HepG2 (cell line): Measurements from ENCODE around the gene MDP1. TPM values are rescaled to one million over a fixed set of nuclear protein-coding genes. Genes with fewer than 3 reads are reported as not detected.

ENCODE experiments used
- ATF1 ChIP-seq: IDR thresholded peaks from 2 replicates; pipeline ENCODE4 v1.6.1; 2016; ENCODE audit warnings: mild to moderate bottlenecking, control low read depth
- ELF1 ChIP-seq: sonication (generic); formaldehyde crosslinking; IDR thresholded peaks from 2 replicates; pipeline ENCODE4 v1.4.0; 2020; ENCODE audit warnings: missing genetic modification reagents
- NFYB ChIP-seq: sonication (generic); formaldehyde crosslinking; IDR thresholded peaks from 2 replicates; pipeline ENCODE4 v1.4.0; 2020; ENCODE audit warnings: missing genetic modification reagents
- NFYC ChIP-seq: IDR thresholded peaks from 2 replicates; pipeline ENCODE4 v1.6.1; 2016; ENCODE audit warnings: missing genetic modification reagents, missing compliant biosample characterization
- NR2F1 ChIP-seq, 2 experiments: fragments of 450-650 bp in 1 of 2; formaldehyde crosslinking in 1 of 2; IDR thresholded peaks; 2 replicates each; pipeline versions ENCODE4 v1.5.0 to v1.6.1; 2016 to 2020; ENCODE audit warnings: mild to moderate bottlenecking in 1 of 2, missing compliant biosample characterization in 1 of 2, missing genetic modification reagents in 1 of 2, moderate library complexity in 1 of 2
- RARG ChIP-seq: sonication (generic); formaldehyde crosslinking; IDR thresholded peaks from 2 replicates; pipeline ENCODE4 v1.4.0; 2020; ENCODE audit warnings: low read depth, mild to moderate bottlenecking, missing genetic modification reagents
- SUZ12 ChIP-seq: fragments of 150-350 bp; IDR thresholded peaks from 2 replicates; pipeline ENCODE4 v1.6.1; 2014; ENCODE audit warnings: low read depth, low read length
- TP53 ChIP-seq: sonication (generic); formaldehyde crosslinking; conservative IDR thresholded peaks from 2 replicates; pipeline ENCODE4 v1.4.0; 2020; ENCODE audit warnings: missing genetic modification reagents
- ZFP37 ChIP-seq: sonication (generic); formaldehyde crosslinking; IDR thresholded peaks from 2 replicates; pipeline ENCODE4 v1.4.0; 2020; ENCODE audit warnings: missing genetic modification reagents, borderline replicate concordance
- ZNF143 ChIP-seq: sonication (generic); formaldehyde crosslinking; IDR thresholded peaks from 2 replicates; pipeline ENCODE4 v1.4.0; 2020; ENCODE audit warnings: missing genetic modification reagents
- ZSCAN29 ChIP-seq: sonication (generic); formaldehyde crosslinking; conservative IDR thresholded peaks from 2 replicates; pipeline ENCODE4 v1.4.0; 2020; ENCODE audit warnings: mild to moderate bottlenecking, missing genetic modification reagents
- ZSCAN31 ChIP-seq: sonication (generic); formaldehyde crosslinking; IDR thresholded peaks from 2 replicates; pipeline ENCODE4 v1.5.0; 2020; ENCODE audit warnings: low read depth, mild to moderate bottlenecking, missing genetic modification reagents
- polyA plus RNA-seq, 8 experiments: library from polyadenylated mRNA; depleted of rRNA in 3 of 8; stranded (reverse) in 7 of 8; unstranded in 1 of 8; fragments of >200 nt; fragmentation: Illumina TruSeq in 4 of 8; extraction: Trizol in 4 of 8; gene quantifications; 2 replicates each; pipeline versions ENCODE4 v1.2.1 to v1.2.3, GENCODE V29; 2011 to 2016; ENCODE audit warnings: low read depth in 4 of 8, missing spikeins in 1 of 8, mixed read lengths in 1 of 8; ENCODE audit not compliant: insufficient read depth in 1 of 8
- total RNA-seq, 5 experiments: library from RNA; depleted of rRNA; stranded (reverse); fragments of >200 nt; fragmentation: Illumina TruSeq; extraction: Trizol; gene quantifications; 2 replicates each; pipeline ENCODE4 v1.2.3, GENCODE V29; 2016; ENCODE audit warnings: low read depth in 1 of 5
- TF ChIP-seq, protein P1 (sequence below), 2 experiments: fragments of 450-650 bp in 1 of 2; sonication (generic) in 1 of 2; formaldehyde crosslinking in 1 of 2; IDR thresholded peaks; 2 replicates each; pipeline versions ENCODE4 v1.6.1 to v1.8.0; 2016 to 2022; ENCODE audit warnings: antibody characterized with exemption in 1 of 2, mild to moderate bottlenecking in 1 of 2, missing genetic modification reagents in 1 of 2
- TF ChIP-seq, protein P2 (sequence below): IDR thresholded peaks from 2 replicates; pipeline ENCODE4 v1.6.1; 2016
- TF ChIP-seq, protein P3 (sequence below): sonication (generic); formaldehyde crosslinking; IDR thresholded peaks from 2 replicates; pipeline ENCODE4 v1.4.0; 2020; ENCODE audit warnings: mild to moderate bottlenecking, missing genetic modification reagents
- TF ChIP-seq, protein P4 (sequence below): sonication (generic); formaldehyde crosslinking; IDR thresholded peaks from 2 replicates; pipeline ENCODE4 v1.8.0; 2022; ENCODE audit warnings: mild to moderate bottlenecking, missing genetic modification reagents, moderate library complexity

MDP1 gene
- total and polyA plus RNA-seq, 2 of the 13 experiments (the other 11 are each of a cell fraction or from before 2014, with no cell fraction given), result 44.1 to 48.7 TPM

DNA sequence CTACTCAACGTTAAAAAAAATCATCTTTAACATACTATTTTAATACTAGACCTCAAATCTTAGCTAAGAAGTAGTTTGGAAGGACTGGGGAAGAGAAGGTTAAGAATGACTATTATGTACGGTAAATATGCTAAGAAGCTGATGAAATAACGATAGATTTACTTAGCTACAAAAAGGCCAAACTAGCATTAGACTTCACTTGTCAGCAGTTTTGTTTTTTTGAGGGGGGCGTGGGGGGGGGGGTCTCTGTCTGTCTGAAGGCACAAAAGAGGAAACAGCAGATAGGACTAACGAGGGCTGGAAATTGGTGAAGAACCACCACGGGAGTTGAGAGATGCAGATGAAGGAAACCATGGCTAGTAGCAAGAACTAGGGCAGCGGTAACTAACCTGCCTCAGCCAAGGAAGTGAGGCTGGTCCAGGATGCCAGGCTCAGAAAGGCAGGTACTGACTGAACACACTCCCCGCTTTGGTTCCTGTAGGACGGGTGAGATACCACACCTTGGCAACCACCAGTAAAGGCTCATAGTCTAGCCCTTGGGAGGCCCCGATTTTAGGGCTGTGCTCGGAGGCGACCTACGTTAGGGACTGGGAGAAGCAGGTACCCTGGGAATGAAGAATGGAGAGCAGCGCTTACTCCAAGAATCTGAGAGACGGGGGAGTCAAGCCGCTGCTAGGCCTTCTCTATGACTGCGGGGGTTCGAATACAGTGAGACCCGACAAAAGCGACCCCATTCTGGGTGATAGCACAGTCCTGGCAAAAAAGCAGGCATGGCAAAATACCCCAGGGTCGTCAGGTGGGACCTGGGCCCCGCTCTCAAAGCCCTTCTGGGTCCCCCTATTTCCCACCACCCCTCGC, 15.6 kb upstream of the MDP1 start (continued):
- TF ChIP-seq, protein P1, sequence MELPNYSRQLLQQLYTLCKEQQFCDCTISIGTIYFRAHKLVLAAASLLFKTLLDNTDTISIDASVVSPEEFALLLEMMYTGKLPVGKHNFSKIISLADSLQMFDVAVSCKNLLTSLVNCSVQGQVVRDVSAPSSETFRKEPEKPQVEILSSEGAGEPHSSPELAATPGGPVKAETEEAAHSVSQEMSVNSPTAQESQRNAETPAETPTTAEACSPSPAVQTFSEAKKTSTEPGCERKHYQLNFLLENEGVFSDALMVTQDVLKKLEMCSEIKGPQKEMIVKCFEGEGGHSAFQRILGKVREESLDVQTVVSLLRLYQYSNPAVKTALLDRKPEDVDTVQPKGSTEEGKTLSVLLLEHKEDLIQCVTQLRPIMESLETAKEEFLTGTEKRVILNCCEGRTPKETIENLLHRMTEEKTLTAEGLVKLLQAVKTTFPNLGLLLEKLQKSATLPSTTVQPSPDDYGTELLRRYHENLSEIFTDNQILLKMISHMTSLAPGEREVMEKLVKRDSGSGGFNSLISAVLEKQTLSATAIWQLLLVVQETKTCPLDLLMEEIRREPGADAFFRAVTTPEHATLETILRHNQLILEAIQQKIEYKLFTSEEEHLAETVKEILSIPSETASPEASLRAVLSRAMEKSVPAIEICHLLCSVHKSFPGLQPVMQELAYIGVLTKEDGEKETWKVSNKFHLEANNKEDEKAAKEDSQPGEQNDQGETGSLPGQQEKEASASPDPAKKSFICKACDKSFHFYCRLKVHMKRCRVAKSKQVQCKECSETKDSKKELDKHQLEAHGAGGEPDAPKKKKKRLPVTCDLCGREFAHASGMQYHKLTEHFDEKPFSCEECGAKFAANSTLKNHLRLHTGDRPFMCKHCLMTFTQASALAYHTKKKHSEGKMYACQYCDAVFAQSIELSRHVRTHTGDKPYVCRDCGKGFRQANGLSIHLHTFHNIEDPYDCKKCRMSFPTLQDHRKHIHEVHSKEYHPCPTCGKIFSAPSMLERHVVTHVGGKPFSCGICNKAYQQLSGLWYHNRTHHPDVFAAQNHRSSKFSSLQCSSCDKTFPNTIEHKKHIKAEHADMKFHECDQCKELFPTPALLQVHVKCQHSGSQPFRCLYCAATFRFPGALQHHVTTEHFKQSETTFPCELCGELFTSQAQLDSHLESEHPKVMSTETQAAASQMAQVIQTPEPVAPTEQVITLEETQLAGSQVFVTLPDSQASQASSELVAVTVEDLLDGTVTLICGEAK (IDR thresholded peaks at IDR 0.05), result no peak
- TF ChIP-seq, protein P1 (CRISPR knock-in tag; IDR thresholded peaks at IDR 0.05), result no peak
- no peak for TF ChIP-seq ZSCAN31 (CRISPR knock-in tag)
- no peak for TF ChIP-seq ATF1
- TF ChIP-seq NFYB (CRISPR knock-in tag), result no peak
- no peak for TF ChIP-seq SUZ12
- TF ChIP-seq, protein P2, sequence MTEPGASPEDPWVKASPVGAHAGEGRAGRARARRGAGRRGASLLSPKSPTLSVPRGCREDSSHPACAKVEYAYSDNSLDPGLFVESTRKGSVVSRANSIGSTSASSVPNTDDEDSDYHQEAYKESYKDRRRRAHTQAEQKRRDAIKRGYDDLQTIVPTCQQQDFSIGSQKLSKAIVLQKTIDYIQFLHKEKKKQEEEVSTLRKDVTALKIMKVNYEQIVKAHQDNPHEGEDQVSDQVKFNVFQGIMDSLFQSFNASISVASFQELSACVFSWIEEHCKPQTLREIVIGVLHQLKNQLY, result peak; percentile 49; the same call in 1 of the 2 replicates
- no peak for TF ChIP-seq ELF1 (CRISPR knock-in tag)
- TF ChIP-seq TP53 (CRISPR knock-in tag), result no peak
- TF ChIP-seq, protein P3, sequence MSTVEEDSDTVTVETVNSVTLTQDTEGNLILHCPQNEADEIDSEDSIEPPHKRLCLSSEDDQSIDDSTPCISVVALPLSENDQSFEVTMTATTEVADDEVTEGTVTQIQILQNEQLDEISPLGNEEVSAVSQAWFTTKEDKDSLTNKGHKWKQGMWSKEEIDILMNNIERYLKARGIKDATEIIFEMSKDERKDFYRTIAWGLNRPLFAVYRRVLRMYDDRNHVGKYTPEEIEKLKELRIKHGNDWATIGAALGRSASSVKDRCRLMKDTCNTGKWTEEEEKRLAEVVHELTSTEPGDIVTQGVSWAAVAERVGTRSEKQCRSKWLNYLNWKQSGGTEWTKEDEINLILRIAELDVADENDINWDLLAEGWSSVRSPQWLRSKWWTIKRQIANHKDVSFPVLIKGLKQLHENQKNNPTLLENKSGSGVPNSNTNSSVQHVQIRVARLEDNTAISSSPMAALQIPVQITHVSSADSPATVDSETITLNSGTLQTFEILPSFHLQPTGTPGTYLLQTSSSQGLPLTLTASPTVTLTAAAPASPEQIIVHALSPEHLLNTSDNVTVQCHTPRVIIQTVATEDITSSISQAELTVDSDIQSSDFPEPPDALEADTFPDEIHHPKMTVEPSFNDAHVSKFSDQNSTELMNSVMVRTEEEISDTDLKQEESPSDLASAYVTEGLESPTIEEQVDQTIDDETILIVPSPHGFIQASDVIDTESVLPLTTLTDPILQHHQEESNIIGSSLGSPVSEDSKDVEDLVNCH, result no peak
- TF ChIP-seq ZNF143 (CRISPR knock-in tag), result no peak
- TF ChIP-seq RARG (CRISPR knock-in tag), result 0 out of 2 replicates have a peak, but pooled peaks have one; percentile 21
- TF ChIP-seq ZSCAN29 (CRISPR knock-in tag), result no peak; the same call in 1 of the 2 replicates
- TF ChIP-seq NFYC (CRISPR knock-in tag), result no peak
- TF ChIP-seq NR2F1 (CRISPR knock-in tag; IDR thresholded peaks at IDR 0.05), result 0 out of 4 replicates have a peak, but pooled peaks of 1 of the 2 experiments have one; percentile 3
- no peak for TF ChIP-seq ZFP37 (CRISPR knock-in tag)
- TF ChIP-seq, protein P4, sequence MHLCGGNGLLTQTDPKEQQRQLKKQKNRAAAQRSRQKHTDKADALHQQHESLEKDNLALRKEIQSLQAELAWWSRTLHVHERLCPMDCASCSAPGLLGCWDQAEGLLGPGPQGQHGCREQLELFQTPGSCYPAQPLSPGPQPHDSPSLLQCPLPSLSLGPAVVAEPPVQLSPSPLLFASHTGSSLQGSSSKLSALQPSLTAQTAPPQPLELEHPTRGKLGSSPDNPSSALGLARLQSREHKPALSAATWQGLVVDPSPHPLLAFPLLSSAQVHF (CRISPR knock-in tag), result no peak
